Loucy (cell line): ENCODE measurements around the gene GRM6.

Experiments
- CTCF ChIP-seq: fragments of 200-600 bp; sonication (generic); conservative IDR thresholded peaks from 2 replicates; pipeline ENCODE4 v1.5.1; 2014; ENCODE audit warnings: mild to moderate bottlenecking, antibody characterized with exemption, low read length
- EZH2phosphoT487 ChIP-seq: fragments of 200-600 bp; IDR thresholded peaks from 2 replicates; pipeline ENCODE4 v1.6.1; 2018; ENCODE audit warnings: antibody characterized with exemption, mild to moderate bottlenecking, moderate library complexity, borderline replicate concordance

- TF ChIP-seq CTCF, result no peak; the same call in 1 of the 2 replicates
- no peak for TF ChIP-seq EZH2phosphoT487
These were observed 13.5 kb upstream of the GRM6 start for GRCh38 chr5:179008667-179009066.
